Muscle layer of colon (tissue), 2 donors: ENCODE measurements around the gene SEPTIN5.
"Not testable (repeated sequence)": the region's sequence is repeated elsewhere in the genome, so short reads cannot be mapped to it uniquely, and the experiment has no call there.

Source experiments
- H3K27ac ChIP-seq: one replicate; pipeline ENCODE4 v1.7.0; 2013; ENCODE audit warnings: low read depth, mild to moderate bottlenecking, low read length, moderate library complexity
- H3K27me3 ChIP-seq, 2 donors: one replicate each; pipeline ENCODE4 v1.7.0; 2013; ENCODE audit warnings: low read length in 2 of 2, mild to moderate bottlenecking in 2 of 2; ENCODE audit not compliant: insufficient read depth in 2 of 2, control insufficient read depth in 1 of 2
- H3K36me3 ChIP-seq: one replicate; pipeline ENCODE4 v1.7.0; 2013; ENCODE audit warnings: mild to moderate bottlenecking, low read length; ENCODE audit not compliant: insufficient read depth
- H3K4me1 ChIP-seq: one replicate; pipeline ENCODE4 v1.7.0; 2013; ENCODE audit warnings: mild to moderate bottlenecking, low read length; ENCODE audit not compliant: insufficient read depth
- H3K4me3 ChIP-seq, 2 donors: one replicate each; pipeline ENCODE4 v1.7.0; 2013; ENCODE audit warnings: low read length in 2 of 2, low read depth in 1 of 2, mild to moderate bottlenecking in 1 of 2, moderate library complexity in 1 of 2
- H3K9ac ChIP-seq: one replicate; pipeline ENCODE4 v1.7.0; 2013; ENCODE audit warnings: low read length
- H3K9me3 ChIP-seq: one replicate; pipeline ENCODE4 v1.7.0; 2013; ENCODE audit warnings: mild to moderate bottlenecking, low read length
- donor health status: abdominal sarcoma.
- donor health status: Adenocarcinoma of cecum.

The SEPTIN5 gene

GRCh38 chr22:19687561-19688300 lies 26.6 kb upstream of the SEPTIN5 start:
- no peak overlapping the region for H3K27ac ChIP-seq
- no peaks in the 10 kb centered on the region for H3K9me3 ChIP-seq
- H3K27me3 ChIP-seq: no peaks in the 10 kb centered on the region
- no peak overlapping the region for H3K4me3 ChIP-seq
- H3K36me3 ChIP-seq: no peaks in the 10 kb centered on the region
- no peak overlapping the region for H3K9ac ChIP-seq
- H3K4me1 ChIP-seq: no peaks in the 10 kb centered on the region

DNA sequence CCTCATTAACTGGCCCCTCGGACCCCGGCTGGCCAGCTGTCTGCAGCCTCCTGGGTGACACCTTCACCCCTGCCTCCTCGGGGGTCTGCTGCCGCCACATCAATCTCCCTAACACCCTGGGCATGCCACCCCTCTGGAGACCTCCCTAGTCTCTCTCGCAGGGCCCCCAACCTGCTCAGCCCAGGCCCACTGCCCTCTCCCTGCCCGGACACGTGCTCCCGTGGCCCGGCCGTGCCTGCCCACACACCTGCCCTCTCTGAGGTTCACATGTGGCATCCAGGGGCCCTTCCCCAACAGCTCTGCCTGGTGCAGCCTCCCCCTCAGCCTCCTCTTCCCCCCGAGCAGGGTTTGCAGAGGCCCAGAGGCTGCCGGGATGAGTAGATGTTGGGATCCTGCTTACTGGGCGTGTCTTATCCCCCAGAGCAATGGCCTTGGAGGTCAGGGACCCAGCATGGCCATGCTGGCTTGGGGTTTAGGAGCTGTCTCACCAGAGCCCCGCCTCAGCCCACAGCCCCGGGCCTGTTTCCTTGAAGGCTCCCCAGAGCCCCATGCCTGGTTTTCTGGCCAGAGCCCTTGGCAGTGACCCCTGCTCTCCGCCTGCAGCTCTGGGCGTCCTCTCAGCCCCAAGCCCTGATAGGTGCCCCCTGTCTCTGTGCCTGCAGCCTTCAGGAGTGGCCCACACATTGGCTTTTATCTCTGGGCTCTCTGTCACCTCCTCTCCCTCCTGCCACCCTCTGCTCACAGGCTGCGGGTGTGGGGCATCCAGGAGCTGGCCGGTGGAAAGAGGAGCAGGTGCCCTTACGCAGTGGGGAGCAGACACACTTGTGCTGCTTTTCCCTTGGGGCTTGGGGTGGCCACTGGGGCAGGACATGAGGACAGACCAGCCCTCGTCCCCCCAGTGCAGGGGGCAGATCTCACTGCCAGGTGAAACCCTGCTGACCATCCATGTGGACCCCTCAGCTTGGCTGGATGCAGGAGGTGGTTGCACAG lies 25.7 kb upstream of the SEPTIN5 start:
- H3K27ac ChIP-seq: no peak overlapping the region
- no peaks in the 10 kb centered on the region for H3K9me3 ChIP-seq
- H3K27me3 ChIP-seq: no peaks in the 10 kb centered on the region
- H3K4me1 ChIP-seq: no peaks in the 10 kb centered on the region
- no peak overlapping the region for H3K9ac ChIP-seq
- H3K36me3 ChIP-seq: no peaks in the 10 kb centered on the region
- no peak overlapping the region for H3K4me3 ChIP-seq

- H3K9me3 ChIP-seq: no peaks in the 10 kb centered on the region
- no peaks in the 10 kb centered on the region for H3K4me1 ChIP-seq
- H3K36me3 ChIP-seq: no peaks in the 10 kb centered on the region
- no peak overlapping the region for H3K9ac ChIP-seq
- H3K27ac ChIP-seq: no peak overlapping the region
- H3K27me3 ChIP-seq: no peaks in the 10 kb centered on the region
- H3K4me3 ChIP-seq: no peak overlapping the region
Observed at GRCh38 chr22:19689408-19689807, 24.9 kb upstream of the SEPTIN5 start.

DNA sequence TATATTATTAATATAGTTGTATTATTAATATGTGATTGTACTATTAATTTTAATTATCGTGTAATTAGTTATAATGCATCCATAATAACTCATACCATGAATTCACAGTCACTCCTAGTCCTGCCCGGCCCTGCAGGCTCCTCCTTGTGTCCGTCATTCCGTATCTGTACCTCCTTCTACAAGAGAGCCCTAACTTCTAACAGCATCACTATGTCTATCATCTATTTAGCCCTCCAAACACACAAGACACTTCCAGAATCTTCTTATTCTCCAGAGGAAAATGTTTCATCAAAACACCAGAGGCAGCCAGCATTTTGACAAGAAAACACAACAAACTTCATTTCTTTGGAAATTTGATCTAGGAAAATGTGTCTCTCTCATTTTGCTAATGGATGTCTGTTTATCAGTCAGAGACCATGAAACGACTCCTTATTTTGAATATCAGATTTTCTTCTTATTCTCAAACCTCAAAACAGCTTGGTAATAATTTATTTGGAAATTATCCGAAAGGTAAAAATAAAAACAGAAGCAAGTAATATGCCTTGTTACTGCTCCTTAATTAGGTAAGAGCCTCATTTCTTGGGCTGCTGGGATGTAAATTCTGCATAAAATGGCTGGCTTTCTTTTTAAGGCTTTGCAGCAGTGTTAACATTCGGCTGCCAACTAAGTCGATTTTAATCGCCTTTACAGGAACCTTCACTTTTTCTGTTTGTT lies 23.1 kb upstream of the SEPTIN5 start:
- H3K4me3 ChIP-seq: peak overlapping the region in 1 of 2 donors; percentile 7
- no peaks in the 10 kb centered on the region for H3K4me1 ChIP-seq
- no peaks in the 10 kb centered on the region for H3K36me3 ChIP-seq
- H3K27ac ChIP-seq: peak overlapping the region; percentile 3
- H3K9ac ChIP-seq: no peak overlapping the region
- H3K9me3 ChIP-seq: no peaks in the 10 kb centered on the region
- no peaks in the 10 kb centered on the region for H3K27me3 ChIP-seq

GRCh38 chr22:19691721-19692341 lies 22.5 kb upstream of the SEPTIN5 start:
- H3K4me1 ChIP-seq: no peaks in the 10 kb centered on the region
- peak overlapping the region in 1 of 2 donors; percentile 7 for H3K4me3 ChIP-seq
- no peak overlapping the region for H3K9ac ChIP-seq
- H3K27me3 ChIP-seq: no peaks in the 10 kb centered on the region
- H3K27ac ChIP-seq: peak overlapping the region; percentile 3
- H3K9me3 ChIP-seq: no peaks in the 10 kb centered on the region
- no peaks in the 10 kb centered on the region for H3K36me3 ChIP-seq

DNA sequence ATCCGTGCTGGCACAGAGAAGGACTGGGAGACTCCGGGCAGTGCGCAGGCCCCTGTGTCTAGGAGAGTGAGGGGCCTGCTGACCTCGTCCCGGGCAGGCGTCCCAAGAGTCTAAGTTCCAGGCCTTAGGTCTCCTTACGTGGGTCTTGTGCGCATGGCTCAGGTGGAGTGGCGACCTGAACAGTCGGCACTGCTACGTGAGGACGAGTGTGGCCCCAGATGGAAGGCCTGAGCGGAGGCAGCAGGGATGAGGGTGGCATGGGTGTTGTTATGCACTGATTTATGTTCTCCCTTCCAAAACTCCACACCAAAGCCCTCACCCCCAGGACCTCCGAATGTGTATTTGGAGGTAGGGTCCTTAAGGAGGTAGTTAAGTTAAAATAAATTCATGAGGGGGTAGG lies 20.7 kb upstream of the SEPTIN5 start:
- no peaks in the 10 kb centered on the region for H3K27me3 ChIP-seq

DNA sequence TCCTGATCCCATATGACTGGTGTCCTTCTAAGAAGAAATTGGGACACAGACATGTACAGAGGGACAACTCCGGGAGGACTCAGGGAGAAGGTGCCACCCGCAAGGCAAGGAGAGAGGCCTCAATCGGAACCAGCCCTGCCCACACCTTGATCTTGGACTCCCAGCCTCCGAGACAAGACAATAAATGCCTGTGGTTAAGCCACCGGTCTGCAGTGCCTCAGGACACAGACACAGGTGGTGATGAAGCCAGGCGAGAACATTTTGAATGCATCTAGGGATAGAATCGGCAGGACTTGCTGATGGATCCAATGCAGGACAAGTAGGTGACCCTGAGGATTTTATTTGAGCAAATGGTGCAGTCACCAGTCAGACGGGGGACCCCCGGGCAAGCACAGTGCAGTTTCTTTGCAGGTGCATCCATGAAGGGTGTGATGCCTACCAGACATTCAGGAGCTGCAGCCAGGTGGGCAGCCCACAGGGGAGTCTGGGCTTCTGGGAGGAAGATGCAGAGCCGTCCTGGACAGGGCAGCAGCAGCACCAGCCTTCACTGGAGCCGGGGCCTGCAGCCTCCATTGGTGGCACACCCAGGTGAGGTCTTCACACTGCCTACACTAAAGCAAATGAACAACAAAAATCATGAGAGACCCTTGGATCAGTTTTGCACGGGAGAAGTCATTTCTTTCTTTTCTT lies 20.2 kb upstream of the SEPTIN5 start:
- no peak overlapping the region for H3K27ac ChIP-seq
- no peak overlapping the region for H3K4me3 ChIP-seq
- no peaks in the 10 kb centered on the region for H3K4me1 ChIP-seq
- no peaks in the 10 kb centered on the region for H3K36me3 ChIP-seq
- H3K9me3 ChIP-seq: no peaks in the 10 kb centered on the region
- H3K9ac ChIP-seq: no peak overlapping the region
- H3K27me3 ChIP-seq: no peaks in the 10 kb centered on the region

More for the DNA sequence above, 20.7 kb upstream of the SEPTIN5 start:
- no peaks in the 10 kb centered on the region for H3K36me3 ChIP-seq
- H3K4me3 ChIP-seq: no peak overlapping the region
- no peak overlapping the region for H3K9ac ChIP-seq
- H3K4me1 ChIP-seq: no peaks in the 10 kb centered on the region
- H3K27ac ChIP-seq: no peak overlapping the region
- no peaks in the 10 kb centered on the region for H3K9me3 ChIP-seq

DNA sequence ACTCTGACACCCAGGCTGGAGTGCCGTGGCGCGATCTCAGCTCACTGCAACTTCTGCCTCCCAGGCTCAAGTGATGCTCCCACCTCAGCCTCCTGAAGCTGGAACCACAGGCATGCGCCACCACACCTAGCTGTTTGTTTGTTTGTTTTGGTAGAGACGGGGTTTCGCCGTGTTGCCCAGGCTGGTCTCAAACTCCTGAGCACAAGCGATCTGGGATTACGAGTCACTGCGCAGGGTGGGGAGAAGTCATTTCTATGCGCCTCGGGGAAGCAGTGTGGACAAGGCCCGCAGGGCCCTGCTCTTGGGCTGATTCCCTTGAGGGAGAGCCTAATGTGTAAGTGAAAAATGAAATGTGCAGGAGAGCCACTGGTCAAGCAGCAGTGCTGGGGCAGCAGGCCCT lies 19.6 kb upstream of the SEPTIN5 start:
- Histone ChIP-seq H3K4me3 (no peak overlapping the region), H3K9me3 (no peaks in the 10 kb centered on the region), H3K36me3 (no peaks in the 10 kb centered on the region), H3K9ac (no peak overlapping the region), H3K27me3 (no peaks in the 10 kb centered on the region), H3K4me1 (no peaks in the 10 kb centered on the region), H3K27ac (no peak overlapping the region)

DNA sequence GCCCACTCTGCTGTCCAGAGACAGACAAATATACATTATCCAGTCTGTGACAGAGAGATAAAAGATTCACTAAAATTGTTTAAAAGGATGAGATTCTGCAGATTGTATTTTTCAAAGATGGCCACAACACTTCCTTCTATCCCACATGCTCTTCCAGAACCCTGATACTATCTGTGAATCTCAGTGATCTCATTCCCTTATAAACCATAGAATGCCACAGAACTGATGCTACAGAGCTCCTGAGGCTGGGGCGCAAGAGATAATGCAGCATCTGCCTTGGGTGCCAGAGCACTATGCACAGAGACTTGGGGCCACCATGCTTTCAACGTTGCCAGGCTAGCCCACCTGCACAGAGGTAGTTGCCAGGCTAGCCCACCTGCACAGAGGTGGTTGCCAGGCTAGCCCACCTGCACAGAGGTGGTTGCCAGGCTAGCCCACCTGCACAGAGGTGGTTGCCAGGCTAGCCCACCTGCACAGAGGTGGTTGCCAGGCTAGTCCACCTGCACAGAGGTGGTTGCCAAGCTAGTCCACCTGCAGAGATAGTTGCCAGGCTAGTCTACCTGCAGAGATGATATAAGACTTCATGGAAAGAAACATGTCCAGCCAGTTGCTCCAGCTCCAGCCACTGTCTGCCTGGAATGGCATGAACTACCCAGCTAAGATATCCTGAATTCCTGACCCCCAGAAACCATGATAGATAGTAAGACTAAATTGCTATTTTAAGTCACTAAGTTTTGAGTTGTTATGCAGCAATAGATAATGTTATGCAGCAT lies 17.6 kb upstream of the SEPTIN5 start:
- no peak overlapping the region for H3K4me3 ChIP-seq
- no peaks in the 10 kb centered on the region for H3K9me3 ChIP-seq
- no peak overlapping the region for H3K9ac ChIP-seq
- no peak overlapping the region for H3K27ac ChIP-seq
- H3K36me3 ChIP-seq: no peaks in the 10 kb centered on the region
- no peaks in the 10 kb centered on the region for H3K27me3 ChIP-seq
- no peaks in the 10 kb centered on the region for H3K4me1 ChIP-seq

DNA sequence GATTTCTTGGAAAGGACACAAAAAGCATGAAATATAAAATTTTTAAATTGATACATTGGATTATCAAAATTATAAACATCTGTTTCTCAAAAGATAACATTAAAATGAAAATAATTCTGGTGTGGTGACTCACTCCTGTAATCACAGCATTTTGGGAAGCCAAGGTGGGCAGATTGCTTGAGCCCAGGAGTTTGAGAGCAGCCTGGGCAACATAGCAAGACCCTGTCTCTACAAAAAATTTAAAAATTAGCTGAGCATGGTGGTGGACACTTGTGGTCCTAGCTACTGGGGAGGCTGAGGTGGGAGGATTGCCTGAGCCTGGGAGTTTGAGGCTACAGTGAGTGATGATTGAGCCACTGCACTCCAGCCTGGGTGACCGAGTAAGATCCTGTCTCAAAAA lies 16.4 kb upstream of the SEPTIN5 start:
- H3K9ac ChIP-seq, H3K9me3 ChIP-seq, H3K36me3 ChIP-seq, H3K4me3 ChIP-seq, H3K27me3 ChIP-seq, H3K4me1 ChIP-seq, H3K27ac ChIP-seq: not testable (repeated sequence)
